ENCODE results near the gene INPP4A. TPM values are rescaled to one million over a fixed set of nuclear protein-coding genes. Genes with fewer than 3 reads are reported as not detected.

The INPP4A gene
- polyA plus RNA-seq, 2 of the 4 experiments (the other 2 are of a cell fraction), result 9.4 to 16.0 TPM

DNA sequence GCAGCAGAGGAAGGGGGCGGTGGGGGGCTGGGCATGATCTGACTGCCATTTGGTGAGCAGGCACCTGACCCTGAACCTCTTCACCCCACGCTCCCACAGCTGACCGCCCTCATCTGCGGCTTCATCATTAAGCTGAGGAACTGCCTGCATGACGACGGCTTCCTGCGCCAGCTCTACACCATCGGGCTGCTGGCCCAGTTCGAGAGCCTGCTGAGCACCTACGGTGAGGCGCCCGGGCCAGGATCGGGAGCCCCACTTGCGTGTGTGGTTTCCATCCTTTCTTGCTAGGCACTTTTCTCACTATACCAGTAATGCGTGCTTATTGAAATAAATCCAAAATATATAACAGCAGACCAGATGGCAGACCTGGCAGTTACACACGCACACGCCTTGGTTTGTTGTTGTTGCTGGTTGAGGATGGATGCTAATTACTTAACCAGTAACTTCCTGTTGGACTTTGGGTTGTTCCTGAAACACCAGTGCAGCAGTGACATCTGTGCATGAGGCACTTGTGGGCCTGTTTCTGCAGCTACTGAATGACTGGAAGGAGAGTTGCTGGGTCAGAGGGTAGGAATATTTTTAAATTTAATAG is 120.0 kb downstream of the INPP4A start:
- CTCF ChIA-PET, result interaction anchor here (0.7 to 1.3 kb wide), 2 partner anchors 23 to 151 kb away, joined by 3 read pairs; no protein-coding TSS in a partner anchor
- ATAC-seq, result no peak
- no peak overlapping the region for H3K27ac ChIP-seq
- no peak for FAIRE-seq
- POLR2A ChIA-PET, result no interaction called here
- H3K4me2 ChIP-seq, result no peak overlapping the region
- TF ChIP-seq, protein P1, sequence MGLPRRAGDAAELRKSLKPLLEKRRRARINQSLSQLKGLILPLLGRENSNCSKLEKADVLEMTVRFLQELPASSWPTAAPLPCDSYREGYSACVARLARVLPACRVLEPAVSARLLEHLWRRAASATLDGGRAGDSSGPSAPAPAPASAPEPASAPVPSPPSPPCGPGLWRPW (IDR thresholded peaks at IDR 0.05), result no peak
- no peak for TF ChIP-seq MAZ (IDR thresholded peaks at IDR 0.05; ENCODE audit: borderline replicate concordance, low read depth, low read length)
- no peak for TF ChIP-seq CEBPB (IDR thresholded peaks at IDR 0.05)
- TF ChIP-seq RAD21 (conservative IDR thresholded peaks at IDR 0.05 in 1 of 2, IDR thresholded peaks at IDR 0.05 in 1 of 2), result no peak
- TF ChIP-seq TP53 (CRISPR knock-in tag; IDR thresholded peaks at IDR 0.05), result no peak
- no peak for TF ChIP-seq FOSB (CRISPR knock-in tag; IDR thresholded peaks at IDR 0.05)
- TF ChIP-seq BHLHE40 (IDR thresholded peaks at IDR 0.05; ENCODE audit: low read depth, low read length), result no peak
- TF ChIP-seq PHF8 (IDR thresholded peaks at IDR 0.05; ENCODE audit: borderline replicate concordance, low read depth), result no peak
- no peak for TF ChIP-seq NR3C1 (IDR thresholded peaks at IDR 0.05)
- no peak for TF ChIP-seq RCOR1 (IDR thresholded peaks at IDR 0.05; ENCODE audit: low read depth, low read length)
- TF ChIP-seq HOXA7 (CRISPR knock-in tag; IDR thresholded peaks at IDR 0.05), result no peak
- TF ChIP-seq NFE2L2 (conservative IDR thresholded peaks at IDR 0.05; ENCODE audit: low read length), result no peak
- no peak for TF ChIP-seq NPAS2 (CRISPR knock-in tag; IDR thresholded peaks at IDR 0.05; ENCODE audit: borderline replicate concordance)
- TF ChIP-seq CHD2 (IDR thresholded peaks at IDR 0.05; ENCODE audit: low read length, partially characterized antibody), result no peak
- no peak for TF ChIP-seq KDM1A (IDR thresholded peaks at IDR 0.05; ENCODE audit: low read depth)
- no peak for TF ChIP-seq JUN (IDR thresholded peaks at IDR 0.05)
- no peak for TF ChIP-seq JUNB (IDR thresholded peaks at IDR 0.05)
- no peak for TF ChIP-seq POLR2A (IDR thresholded peaks at IDR 0.05; ENCODE audit: low read length)
- no peak for TF ChIP-seq EHF (CRISPR knock-in tag; IDR thresholded peaks at IDR 0.05)
- no peak for TF ChIP-seq KDM5A (IDR thresholded peaks at IDR 0.05)
- no peak for DNase-seq (ENCODE audit: low read depth in 1 of 2, low spot score in 1 of 2)
- no peaks in the 10 kb centered on the region for H3K9me3 ChIP-seq
- H3K4me1 ChIP-seq, result 0 out of 3 replicates have a peak, but pooled peaks cover 3% of the 10 kb centered on the region
- H3K4me3 ChIP-seq, result no peak overlapping the region
- WGBS (ENCODE audit: missing lambda C conversion rate), result 97% methylated on average over 16 of the region's 17 CpGs

DNA sequence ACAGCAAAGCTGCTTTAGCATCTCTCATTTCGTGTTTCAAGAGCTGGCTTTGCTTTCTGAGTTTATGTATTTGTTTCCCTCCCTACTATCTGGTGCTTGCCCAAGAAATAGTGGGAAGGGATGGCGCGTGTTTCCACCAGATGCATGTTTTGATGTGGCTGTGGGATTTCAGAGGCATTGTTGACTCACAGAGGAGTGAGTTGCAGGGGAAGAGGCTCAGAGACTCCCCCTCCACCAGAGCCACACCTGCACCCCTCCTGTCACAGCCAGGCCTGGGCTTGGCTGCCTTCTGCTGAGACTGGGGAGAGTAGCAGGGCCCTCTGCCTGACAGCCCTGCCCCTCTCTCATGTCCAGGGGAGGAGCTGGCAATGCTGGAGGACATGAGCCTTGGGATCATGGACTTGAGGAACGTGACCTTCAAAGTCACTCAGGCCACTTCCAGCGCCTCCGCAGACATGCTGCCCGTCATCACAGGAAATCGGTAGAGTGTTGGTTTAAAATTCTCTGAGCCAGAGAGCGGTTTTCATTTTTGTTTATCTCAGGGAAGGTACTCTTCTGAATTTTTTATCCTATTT is 120.7 kb downstream of the INPP4A start:
- DNase-seq (ENCODE audit: low read depth in 1 of 2, low spot score in 1 of 2) (no peak), ATAC-seq (no peak), FAIRE-seq (no peak)
- Histone ChIP-seq H3K9me3 (no peaks in the 10 kb centered on the region), H3K4me3 (no peak overlapping the region), H3K4me2 (no peak overlapping the region), H3K4me1 (no peaks in the 10 kb centered on the region), H3K27ac (no peak overlapping the region)
- CTCF ChIA-PET, result no interaction called here
- POLR2A ChIA-PET, result no interaction called here
- whole genome bisulfite sequencing (ENCODE audit: missing lambda C conversion rate), result 93% methylated on average over 9 of the region's 9 CpGs
- TF ChIP-seq, protein P2, sequence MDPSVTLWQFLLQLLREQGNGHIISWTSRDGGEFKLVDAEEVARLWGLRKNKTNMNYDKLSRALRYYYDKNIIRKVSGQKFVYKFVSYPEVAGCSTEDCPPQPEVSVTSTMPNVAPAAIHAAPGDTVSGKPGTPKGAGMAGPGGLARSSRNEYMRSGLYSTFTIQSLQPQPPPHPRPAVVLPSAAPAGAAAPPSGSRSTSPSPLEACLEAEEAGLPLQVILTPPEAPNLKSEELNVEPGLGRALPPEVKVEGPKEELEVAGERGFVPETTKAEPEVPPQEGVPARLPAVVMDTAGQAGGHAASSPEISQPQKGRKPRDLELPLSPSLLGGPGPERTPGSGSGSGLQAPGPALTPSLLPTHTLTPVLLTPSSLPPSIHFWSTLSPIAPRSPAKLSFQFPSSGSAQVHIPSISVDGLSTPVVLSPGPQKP (IDR thresholded peaks at IDR 0.05; ENCODE audit: low read depth, low read length), result no peak
- TF ChIP-seq MAZ (IDR thresholded peaks at IDR 0.05; ENCODE audit: borderline replicate concordance, low read depth, low read length), result no peak

DNA sequence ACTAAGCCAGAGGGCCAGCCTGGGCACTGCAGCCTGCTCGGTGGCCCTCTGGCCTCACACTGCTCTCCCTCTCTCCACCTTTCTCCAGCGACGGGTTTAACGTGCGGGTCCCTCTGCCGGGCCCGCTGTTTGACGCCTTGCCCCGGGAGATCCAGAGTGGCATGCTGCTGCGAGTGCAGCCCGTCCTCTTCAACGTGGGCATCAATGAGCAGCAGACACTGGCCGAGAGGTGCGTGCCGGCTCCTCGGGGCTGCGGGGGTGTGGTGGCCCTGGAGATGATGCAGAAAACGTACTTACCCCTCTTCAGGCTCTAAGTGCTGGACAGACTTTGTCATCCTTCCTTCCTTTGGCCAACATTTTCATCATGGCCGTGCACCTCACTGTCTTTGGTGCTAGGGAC is 121.3 kb downstream of the INPP4A start:
- no peak overlapping the region for H3K4me2 ChIP-seq
- POLR2A ChIA-PET, result no interaction called here
- ATAC-seq (no peak), FAIRE-seq (no peak), DNase-seq (ENCODE audit: low read depth in 1 of 2, low spot score in 1 of 2) (no peak)
- 92% methylated on average over 19 of the region's 19 CpGs for WGBS (ENCODE audit: missing lambda C conversion rate)
- no peaks in the 10 kb centered on the region for H3K4me1 ChIP-seq
- H3K27ac ChIP-seq, result no peak overlapping the region
- TF ChIP-seq, protein P3, sequence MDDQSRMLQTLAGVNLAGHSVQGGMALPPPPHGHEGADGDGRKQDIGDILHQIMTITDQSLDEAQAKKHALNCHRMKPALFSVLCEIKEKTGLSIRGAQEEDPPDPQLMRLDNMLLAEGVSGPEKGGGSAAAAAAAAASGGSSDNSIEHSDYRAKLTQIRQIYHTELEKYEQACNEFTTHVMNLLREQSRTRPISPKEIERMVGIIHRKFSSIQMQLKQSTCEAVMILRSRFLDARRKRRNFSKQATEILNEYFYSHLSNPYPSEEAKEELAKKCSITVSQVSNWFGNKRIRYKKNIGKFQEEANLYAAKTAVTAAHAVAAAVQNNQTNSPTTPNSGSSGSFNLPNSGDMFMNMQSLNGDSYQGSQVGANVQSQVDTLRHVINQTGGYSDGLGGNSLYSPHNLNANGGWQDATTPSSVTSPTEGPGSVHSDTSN (IDR thresholded peaks at IDR 0.05), result no peak
- TF ChIP-seq, protein P4, sequence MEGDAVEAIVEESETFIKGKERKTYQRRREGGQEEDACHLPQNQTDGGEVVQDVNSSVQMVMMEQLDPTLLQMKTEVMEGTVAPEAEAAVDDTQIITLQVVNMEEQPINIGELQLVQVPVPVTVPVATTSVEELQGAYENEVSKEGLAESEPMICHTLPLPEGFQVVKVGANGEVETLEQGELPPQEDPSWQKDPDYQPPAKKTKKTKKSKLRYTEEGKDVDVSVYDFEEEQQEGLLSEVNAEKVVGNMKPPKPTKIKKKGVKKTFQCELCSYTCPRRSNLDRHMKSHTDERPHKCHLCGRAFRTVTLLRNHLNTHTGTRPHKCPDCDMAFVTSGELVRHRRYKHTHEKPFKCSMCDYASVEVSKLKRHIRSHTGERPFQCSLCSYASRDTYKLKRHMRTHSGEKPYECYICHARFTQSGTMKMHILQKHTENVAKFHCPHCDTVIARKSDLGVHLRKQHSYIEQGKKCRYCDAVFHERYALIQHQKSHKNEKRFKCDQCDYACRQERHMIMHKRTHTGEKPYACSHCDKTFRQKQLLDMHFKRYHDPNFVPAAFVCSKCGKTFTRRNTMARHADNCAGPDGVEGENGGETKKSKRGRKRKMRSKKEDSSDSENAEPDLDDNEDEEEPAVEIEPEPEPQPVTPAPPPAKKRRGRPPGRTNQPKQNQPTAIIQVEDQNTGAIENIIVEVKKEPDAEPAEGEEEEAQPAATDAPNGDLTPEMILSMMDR (IDR thresholded peaks at IDR 0.05), result no peak
- TF ChIP-seq RAD21 (conservative IDR thresholded peaks at IDR 0.05 in 1 of 2, IDR thresholded peaks at IDR 0.05 in 1 of 2), result no peak
- TF ChIP-seq, protein P2 (IDR thresholded peaks at IDR 0.05; ENCODE audit: low read depth, low read length), result no peak
- TF ChIP-seq, protein P5, sequence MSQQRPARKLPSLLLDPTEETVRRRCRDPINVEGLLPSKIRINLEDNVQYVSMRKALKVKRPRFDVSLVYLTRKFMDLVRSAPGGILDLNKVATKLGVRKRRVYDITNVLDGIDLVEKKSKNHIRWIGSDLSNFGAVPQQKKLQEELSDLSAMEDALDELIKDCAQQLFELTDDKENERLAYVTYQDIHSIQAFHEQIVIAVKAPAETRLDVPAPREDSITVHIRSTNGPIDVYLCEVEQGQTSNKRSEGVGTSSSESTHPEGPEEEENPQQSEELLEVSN (IDR thresholded peaks at IDR 0.05; ENCODE audit: borderline replicate concordance, low read depth), result no peak
- no peak for TF ChIP-seq MAZ (IDR thresholded peaks at IDR 0.05; ENCODE audit: borderline replicate concordance, low read depth, low read length)
- TF ChIP-seq RFX5 (IDR thresholded peaks at IDR 0.05), result no peak
- TF ChIP-seq RNF2 (IDR thresholded peaks at IDR 0.05; ENCODE audit: borderline replicate concordance, low read depth), result no peak
- H3K9me3 ChIP-seq, result no peaks in the 10 kb centered on the region
- CTCF ChIA-PET, result no interaction called here
- no peak overlapping the region for H3K4me3 ChIP-seq
